MM.1S (cell line): ENCODE data around the gene KRT9.

Source experiments
- DNase-seq: peaks from one replicate; pipeline ENCODE4 v3.0.0-alpha.2; 2015
- H2AFZ ChIP-seq: fragments of 300-600 bp; sonication (generic); 2 replicates; pipeline ENCODE4 v1.6.0; 2016; ENCODE audit warnings: antibody characterized with exemption, low read length
- H3F3A ChIP-seq: fragments of 300-600 bp; sonication (generic); 2 replicates; pipeline ENCODE4 v1.6.1; 2016; ENCODE audit warnings: mild to moderate bottlenecking, antibody characterized with exemption, low read length, moderate library complexity, mixed read lengths; ENCODE audit not compliant: insufficient read depth
- H3K27ac ChIP-seq: fragments of 300-600 bp; sonication (generic); 2 replicates; pipeline ENCODE4 v1.5.1; 2016; ENCODE audit warnings: mild to moderate bottlenecking, low read length
- H3K27me3 ChIP-seq: fragments of 300-600 bp; sonication (generic); replicated peaks from 2 replicates; pipeline ENCODE4 v1.6.0; 2016; ENCODE audit warnings: low read length; ENCODE audit not compliant: insufficient read depth
- H3K36me3 ChIP-seq: fragments of 300-600 bp; sonication (generic); replicated peaks from 2 replicates; pipeline ENCODE4 v1.6.1; 2016; ENCODE audit warnings: mild to moderate bottlenecking, low read length, mixed read lengths; ENCODE audit not compliant: insufficient read depth
- H3K4me1 ChIP-seq: fragments of 300-600 bp; sonication (generic); 2 replicates; pipeline ENCODE4 v1.6.1; 2016; ENCODE audit warnings: low read length, mixed read lengths
- H3K4me2 ChIP-seq: fragments of 300-600 bp; sonication (generic); 2 replicates; pipeline ENCODE4 v1.6.0; 2016; ENCODE audit warnings: low read depth, low read length
- H3K4me3 ChIP-seq: fragments of 300-600 bp; sonication (generic); 2 replicates; pipeline ENCODE4 v1.5.1; 2016; ENCODE audit warnings: low read length, mixed read lengths
- H3K79me2 ChIP-seq: fragments of 300-600 bp; sonication (generic); 2 replicates; pipeline ENCODE4 v1.6.1; 2016; ENCODE audit warnings: mixed run types, low read length, mixed read lengths
- H3K9ac ChIP-seq: fragments of 300-600 bp; sonication (generic); 2 replicates; pipeline ENCODE4 v1.6.1; 2016; ENCODE audit warnings: low read length, mixed read lengths
- H3K9me2 ChIP-seq: fragments of 300-600 bp; sonication (generic); replicated peaks from 2 replicates; pipeline ENCODE4 v1.6.1; 2016; ENCODE audit warnings: mild to moderate bottlenecking, low read length, mixed read lengths; ENCODE audit not compliant: insufficient read depth
- H3K9me3 ChIP-seq: fragments of 300-600 bp; sonication (generic); replicated peaks from 2 replicates; pipeline ENCODE4 v1.6.1; 2016; ENCODE audit warnings: mild to moderate bottlenecking, low read length, mixed read lengths; ENCODE audit not compliant: insufficient read depth
- H4K20me1 ChIP-seq: fragments of 300-600 bp; sonication (generic); 2 replicates; pipeline ENCODE4 v1.6.1; 2016; ENCODE audit warnings: mild to moderate bottlenecking, low read length, moderate library complexity, mixed read lengths; ENCODE audit not compliant: insufficient read depth
- EZH2 ChIP-seq: fragments of 300-600 bp; sonication (generic); optimal IDR thresholded peaks from 2 replicates; pipeline ENCODE3; 2017; ENCODE audit warnings: low read depth, mild to moderate bottlenecking, antibody characterized with exemption, low read length, mixed read lengths
- EZH2phosphoT487 ChIP-seq: fragments of 300-600 bp; sonication (generic); IDR thresholded peaks from 2 replicates; pipeline ENCODE4 v1.6.1; 2018; ENCODE audit warnings: antibody characterized with exemption, low read length
- TF ChIP-seq, protein P1 (sequence below): fragments of 300-600 bp; sonication (generic); IDR thresholded peaks from 2 replicates; pipeline ENCODE4 v1.5.1; 2016; ENCODE audit warnings: antibody characterized with exemption, low read length, mixed read lengths

KRT9 gene

DNA sequence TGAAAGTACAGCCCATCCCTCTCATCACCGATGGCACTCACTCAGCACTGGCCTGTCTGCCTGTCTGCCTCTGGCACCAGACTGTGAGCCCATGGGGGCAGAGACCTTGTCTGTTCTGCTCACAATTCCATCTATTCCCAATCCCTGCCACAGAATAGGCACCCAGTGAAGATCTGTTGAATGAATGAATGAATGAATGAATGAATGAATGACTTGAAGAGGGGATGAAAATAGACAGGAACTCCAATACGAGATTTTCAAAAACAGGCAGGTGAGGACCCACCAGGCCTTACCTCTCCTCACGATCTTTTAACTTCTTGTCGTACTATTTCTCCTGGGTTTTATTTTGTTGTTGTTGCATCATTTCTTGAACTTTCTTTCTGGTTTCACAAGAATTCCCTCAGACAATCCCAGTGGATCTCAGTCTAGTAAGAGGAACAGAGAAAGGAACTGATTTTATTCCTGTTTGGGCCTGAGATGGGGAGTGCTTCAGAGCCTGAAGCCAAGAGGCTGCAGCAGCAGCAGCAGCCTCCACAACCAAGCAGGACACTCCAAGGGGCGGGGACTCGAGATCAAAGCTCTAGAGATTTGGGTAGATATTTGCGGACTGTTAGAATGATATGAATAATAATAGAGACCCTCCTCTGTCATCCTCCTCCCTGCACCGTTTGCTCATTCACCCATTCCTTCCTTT, 17.7 kb downstream of the KRT9 start:
- Histone ChIP-seq H3F3A (no peaks in the 10 kb centered on the region), H3K79me2 (no peaks in the 10 kb centered on the region), H2AFZ (no peak overlapping the region), H3K27ac (no peak overlapping the region), H3K9ac (no peak overlapping the region), H3K4me3 (no peak overlapping the region), H3K9me3 (no peaks in the 10 kb centered on the region), H3K4me1 (peaks cover under 1% of the 10 kb centered on the region; the same call in 1 of the 2 replicates), H3K9me2 (no peaks in the 10 kb centered on the region), H3K36me3 (no peaks in the 10 kb centered on the region), H3K27me3 (peaks cover 29% of the 10 kb centered on the region), H4K20me1 (no peaks in the 10 kb centered on the region), H3K4me2 (no peak overlapping the region)
- no peak for DNase-seq
- TF ChIP-seq EZH2phosphoT487 (no peak), EZH2 (no peak)
- TF ChIP-seq, protein P1, sequence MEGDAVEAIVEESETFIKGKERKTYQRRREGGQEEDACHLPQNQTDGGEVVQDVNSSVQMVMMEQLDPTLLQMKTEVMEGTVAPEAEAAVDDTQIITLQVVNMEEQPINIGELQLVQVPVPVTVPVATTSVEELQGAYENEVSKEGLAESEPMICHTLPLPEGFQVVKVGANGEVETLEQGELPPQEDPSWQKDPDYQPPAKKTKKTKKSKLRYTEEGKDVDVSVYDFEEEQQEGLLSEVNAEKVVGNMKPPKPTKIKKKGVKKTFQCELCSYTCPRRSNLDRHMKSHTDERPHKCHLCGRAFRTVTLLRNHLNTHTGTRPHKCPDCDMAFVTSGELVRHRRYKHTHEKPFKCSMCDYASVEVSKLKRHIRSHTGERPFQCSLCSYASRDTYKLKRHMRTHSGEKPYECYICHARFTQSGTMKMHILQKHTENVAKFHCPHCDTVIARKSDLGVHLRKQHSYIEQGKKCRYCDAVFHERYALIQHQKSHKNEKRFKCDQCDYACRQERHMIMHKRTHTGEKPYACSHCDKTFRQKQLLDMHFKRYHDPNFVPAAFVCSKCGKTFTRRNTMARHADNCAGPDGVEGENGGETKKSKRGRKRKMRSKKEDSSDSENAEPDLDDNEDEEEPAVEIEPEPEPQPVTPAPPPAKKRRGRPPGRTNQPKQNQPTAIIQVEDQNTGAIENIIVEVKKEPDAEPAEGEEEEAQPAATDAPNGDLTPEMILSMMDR: no peak

DNA sequence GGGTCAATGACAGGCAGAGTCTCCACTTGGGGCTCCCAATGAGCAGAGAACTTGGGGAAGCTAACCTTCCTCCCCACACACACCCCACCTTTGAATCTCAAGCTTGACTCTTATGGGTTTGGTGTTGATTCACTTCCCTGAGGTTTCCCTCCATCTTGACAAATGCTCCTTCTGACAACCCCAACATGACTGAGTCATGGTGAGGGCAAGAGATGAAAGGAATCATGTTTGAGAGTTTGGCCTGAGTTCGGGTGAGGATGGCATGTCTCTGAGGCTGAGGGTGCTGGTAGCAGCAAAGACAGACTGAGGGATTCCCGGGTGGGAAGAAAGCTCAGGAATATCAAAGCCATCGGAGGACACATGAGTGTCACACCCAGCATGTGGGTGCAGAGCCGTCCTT, 18.7 kb downstream of the KRT9 start:
- no peak overlapping the region for H3K4me3 ChIP-seq
- no peak overlapping the region for H3K9ac ChIP-seq
- H3K27me3 ChIP-seq: peaks cover 26% of the 10 kb centered on the region
- no peaks in the 10 kb centered on the region for H3K9me3 ChIP-seq
- no peak for TF ChIP-seq EZH2
- no peak for TF ChIP-seq EZH2phosphoT487
- TF ChIP-seq, protein P1: no peak
- H3K4me1 ChIP-seq: peaks cover 10% of the 10 kb centered on the region; the same call in 1 of the 2 replicates
- H4K20me1 ChIP-seq: no peaks in the 10 kb centered on the region
- no peak overlapping the region for H3K27ac ChIP-seq
- H3F3A ChIP-seq: no peaks in the 10 kb centered on the region
- H3K4me2 ChIP-seq: no peak overlapping the region
- no peak overlapping the region for H2AFZ ChIP-seq
- H3K9me2 ChIP-seq: no peaks in the 10 kb centered on the region
- no peaks in the 10 kb centered on the region for H3K36me3 ChIP-seq
- DNase-seq: no peak
- H3K79me2 ChIP-seq: no peaks in the 10 kb centered on the region

DNA sequence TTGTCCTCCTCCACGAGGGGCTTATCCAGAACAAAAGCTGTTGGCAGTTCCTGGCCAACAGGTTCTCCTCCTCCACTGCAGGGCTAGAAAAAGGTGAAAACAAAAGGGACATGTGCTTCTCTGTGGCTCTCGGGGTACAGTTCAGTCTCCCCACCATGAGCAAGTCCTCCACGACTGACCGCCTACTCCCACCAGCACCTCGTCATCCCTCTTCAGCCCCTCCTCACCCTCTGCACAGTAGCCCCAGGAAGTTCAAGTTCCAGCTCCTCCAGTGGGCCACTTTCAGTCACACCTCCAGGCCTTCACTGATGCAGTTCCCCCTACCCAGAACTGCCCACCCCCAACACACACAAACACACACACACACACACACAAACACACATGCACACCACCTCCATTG, 19.4 kb downstream of the KRT9 start:
- no peak overlapping the region for H3K4me3 ChIP-seq
- H3K27me3 ChIP-seq: peaks cover 20% of the 10 kb centered on the region; the same call in 1 of the 2 replicates
- H3K4me2 ChIP-seq: no peak overlapping the region
- no peak overlapping the region for H3K27ac ChIP-seq
- no peaks in the 10 kb centered on the region for H3K9me3 ChIP-seq
- no peaks in the 10 kb centered on the region for H3K79me2 ChIP-seq
- H3K36me3 ChIP-seq: no peaks in the 10 kb centered on the region
- no peak overlapping the region for H3K9ac ChIP-seq
- no peak overlapping the region for H2AFZ ChIP-seq
- no peaks in the 10 kb centered on the region for H3K9me2 ChIP-seq
- H3K4me1 ChIP-seq: peaks cover 12% of the 10 kb centered on the region; the same call in 1 of the 2 replicates
- TF ChIP-seq EZH2phosphoT487 (no peak), EZH2 (no peak)
- TF ChIP-seq, protein P1: no peak
- no peaks in the 10 kb centered on the region for H4K20me1 ChIP-seq
- H3F3A ChIP-seq: no peaks in the 10 kb centered on the region
- DNase-seq: no peak
